IMR-90 (cell line): ENCODE results near the gene PRSS21. TPM values are rescaled to one million over a fixed set of nuclear protein-coding genes. Genes with fewer than 3 reads are reported as not detected.

Experiments used
- ATAC-seq: fragments of 200-7000 bp; cut with Tn5 transposase; 2 replicates; pipeline ENCODE4 v1.9.1; 2020; ENCODE audit warnings: low read depth, mild to moderate bottlenecking, moderate library complexity
- BruUV-seq: library from RNA; stranded (reverse); fragments of 400-500 nt; replicated peaks from 2 replicates; lab custom pipeline; 2021; lab: Mats Ljungman, UMichigan
- CTCF ChIA-PET: fragments of 300-600 bp; formaldehyde crosslinking; extraction: SDS; loops from one replicate; lab custom pipeline; 2021; ENCODE audit warnings: antibody characterized with exemption; lab: Yijun Ruan, JAX
- POLR2A ChIA-PET: fragments of 300-600 bp; sonication (Branson Sonifier 250); formaldehyde crosslinking; loops from one replicate; lab custom pipeline; 2022; ENCODE audit warnings: antibody characterized with exemption; ENCODE audit not compliant: unreplicated experiment; lab: Charles Lee
- DNase-seq: peaks from one replicate; pipeline ENCODE4 v3.0.0; 2013
- H2AFZ ChIP-seq: replicated peaks from 2 replicates; pipeline ENCODE3; 2013; ENCODE audit warnings: low read length, mild to moderate bottlenecking; ENCODE audit not compliant: poor library complexity
- H2AK5ac ChIP-seq: 2 replicates; pipeline ENCODE4 v1.6.1; 2013; ENCODE audit warnings: low read depth, low read length, inconsistent platforms
- H2AK9ac ChIP-seq: replicated peaks from 2 replicates; pipeline ENCODE3; 2013; ENCODE audit warnings: mild to moderate bottlenecking, low read depth, low read length, moderate library complexity; ENCODE audit not compliant: poor library complexity
- H2BK120ac ChIP-seq: 2 replicates; pipeline ENCODE4 v1.6.1; 2013; ENCODE audit warnings: low read depth, low read length, inconsistent platforms
- H2BK15ac ChIP-seq: 3 replicates; pipeline ENCODE4 v1.6.1; 2013; ENCODE audit warnings: low read depth, low read length, inconsistent platforms
- H2BK20ac ChIP-seq: 2 replicates; pipeline ENCODE4 v1.6.1; 2013; ENCODE audit warnings: low read depth, mild to moderate bottlenecking, inconsistent platforms, low read length, moderate library complexity
- H2BK5ac ChIP-seq: 2 replicates; pipeline ENCODE4 v1.6.1; 2013; ENCODE audit warnings: mild to moderate bottlenecking, low read depth, low read length, inconsistent platforms; ENCODE audit not compliant: poor library complexity, severe bottlenecking
- H3K14ac ChIP-seq: replicated peaks from 2 replicates; pipeline ENCODE4 v1.6.1; 2013; ENCODE audit warnings: low read depth, low read length, inconsistent platforms
- H3K18ac ChIP-seq: 2 replicates; pipeline ENCODE4 v1.6.1; 2013; ENCODE audit warnings: low read depth, low read length, control low read depth
- H3K23ac ChIP-seq: 2 replicates; pipeline ENCODE4 v1.6.1; 2013; ENCODE audit warnings: low read depth, low read length, inconsistent platforms
- H3K27ac ChIP-seq: 2 replicates; pipeline ENCODE4 v1.5.1; 2013; ENCODE audit warnings: mild to moderate bottlenecking, control low read depth, low read length; ENCODE audit not compliant: insufficient read depth
- H3K27me3 ChIP-seq: 2 replicates; pipeline ENCODE4 v1.6.1; 2013; ENCODE audit warnings: low read length; ENCODE audit not compliant: control insufficient read depth, insufficient read depth
- H3K36me3 ChIP-seq: 2 replicates; pipeline ENCODE4 v1.6.1; 2013; ENCODE audit warnings: low read length, mixed read lengths; ENCODE audit not compliant: control insufficient read depth, insufficient read depth
- H3K4ac ChIP-seq: 2 replicates; pipeline ENCODE4 v1.6.1; 2013; ENCODE audit warnings: low read depth, low read length, inconsistent platforms
- H3K4me1 ChIP-seq: 2 replicates; pipeline ENCODE4 v1.6.1; 2013; ENCODE audit warnings: low read length, mixed read lengths; ENCODE audit not compliant: control insufficient read depth, insufficient read depth
- H3K4me2 ChIP-seq: 2 replicates; pipeline ENCODE4 v1.6.1; 2013; ENCODE audit warnings: low read depth, mild to moderate bottlenecking, control low read depth, low read length, moderate library complexity
- H3K4me3 ChIP-seq: 2 replicates; pipeline ENCODE4 v1.5.1; 2013; ENCODE audit warnings: low read depth, mild to moderate bottlenecking, control low read depth, low read length, moderate library complexity; ENCODE audit not compliant: insufficient read depth
- H3K56ac ChIP-seq: 2 replicates; pipeline ENCODE4 v1.6.1; 2013; ENCODE audit warnings: low read length, inconsistent platforms; ENCODE audit not compliant: insufficient read depth; ENCODE audit errors: extremely low read depth
- H3K79me1 ChIP-seq, 2 experiments: 2 replicates each; pipeline ENCODE4 v1.6.1; 2013; ENCODE audit warnings: low read length in 2 of 2, inconsistent platforms in 1 of 2, low read depth in 1 of 2
- H3K9ac ChIP-seq: 2 replicates; pipeline ENCODE4 v1.6.1; 2013; ENCODE audit warnings: low read depth, low read length, control low read depth
- H3K9me1 ChIP-seq: 2 replicates; pipeline ENCODE4 v1.6.1; 2013; ENCODE audit warnings: low read length, inconsistent platforms; ENCODE audit not compliant: insufficient read depth
- H3K9me3 ChIP-seq: 2 replicates; pipeline ENCODE4 v1.6.1; 2013; ENCODE audit warnings: low read length; ENCODE audit not compliant: control insufficient read depth, insufficient read depth
- H4K20me1 ChIP-seq: 2 replicates; pipeline ENCODE4 v1.6.1; 2013; ENCODE audit warnings: low read length, inconsistent platforms; ENCODE audit not compliant: insufficient read depth
- H4K5ac ChIP-seq: 2 replicates; pipeline ENCODE4 v1.6.1; 2013; ENCODE audit warnings: mild to moderate bottlenecking, low read depth, low read length, control low read depth
- H4K8ac ChIP-seq, 2 experiments: 2 replicates each; pipeline ENCODE4 v1.6.1; 2013; ENCODE audit warnings: low read depth in 2 of 2, low read length in 2 of 2, control low read depth in 1 of 2, inconsistent platforms in 1 of 2
- H4K91ac ChIP-seq: 2 replicates; pipeline ENCODE4 v1.6.1; 2013; ENCODE audit warnings: low read depth, low read length, inconsistent platforms; ENCODE audit not compliant: insufficient read depth
- MAFK ChIP-seq: IDR thresholded peaks from 2 replicates; pipeline ENCODE4 v1.6.1; 2012; ENCODE audit warnings: low read depth, low read length, improper control_type of control experiment
- POLR2A ChIP-seq: IDR thresholded peaks from 2 replicates; pipeline ENCODE4 v1.6.1; 2012; ENCODE audit warnings: mild to moderate bottlenecking, low read depth, low read length
- RAD21 ChIP-seq: IDR thresholded peaks from 2 replicates; pipeline ENCODE4 v1.6.1; 2012; ENCODE audit warnings: low read length, improper control_type of control experiment
- RCOR1 ChIP-seq: IDR thresholded peaks from 2 replicates; pipeline ENCODE4 v1.6.1; 2012; ENCODE audit warnings: mild to moderate bottlenecking, low read length, improper control_type of control experiment; ENCODE audit not compliant: insufficient replicate concordance
- WGBS, 2 experiments: methylation state at CpG; one replicate each; pipeline versions ENCODE4 v1.1.5 to v1.1.7; 2013; ENCODE audit warnings: missing lambda C conversion rate in 2 of 2; ENCODE audit not compliant: insufficient read length in 1 of 2; ENCODE audit errors: extremely low coverage in 2 of 2; 5-methylcytosine and 5-hydroxymethylcytosine counted together
- dilution Hi-C: fragments of 300-500 bp; cut with HindIII; formaldehyde crosslinking; loops from one replicate; pipeline ENCODE4 v1.14.3; 2018; ENCODE audit warnings: low sequenced_read_pairs; ENCODE audit not compliant: unreplicated experiment
- in situ Hi-C: fragments of 300-500 bp; cut with MboI; formaldehyde crosslinking; loops from 3 replicates; pipeline ENCODE4 v1.14.3; 2019; ENCODE audit warnings: low sequenced_read_pairs, inconsistent platforms, mixed read lengths
- intact Hi-C: fragments of 100-400 bp; cut with micrococcal nuclease; formaldehyde crosslinking; loops from 2 replicates; pipeline ENCODE4 v1.10.0; 2022
- polyA plus RNA-seq, 3 experiments: library from polyadenylated mRNA; depleted of rRNA; stranded (reverse); fragments of >200 nt; gene quantifications; 2 replicates each; pipeline ENCODE4 v1.2.3, GENCODE V29; 2012; ENCODE audit warnings: low replicate concordance in 1 of 3
- total RNA-seq: library from RNA; depleted of rRNA; stranded (reverse); fragments of >200 nt; gene quantifications from 2 replicates; pipeline ENCODE4 v1.2.3, GENCODE V29; 2012
- TF ChIP-seq, protein P1 (sequence below): fragments of 150-350 bp; IDR thresholded peaks from 2 replicates; pipeline ENCODE4 v1.6.1; 2016; ENCODE audit warnings: low read depth, mild to moderate bottlenecking, low read length, moderate library complexity, borderline replicate concordance

Gene PRSS21
- total and polyA plus RNA-seq, 2 of the 4 experiments (the other 2 are of a cell fraction): 0.21 TPM; not detected in 1

DNA sequence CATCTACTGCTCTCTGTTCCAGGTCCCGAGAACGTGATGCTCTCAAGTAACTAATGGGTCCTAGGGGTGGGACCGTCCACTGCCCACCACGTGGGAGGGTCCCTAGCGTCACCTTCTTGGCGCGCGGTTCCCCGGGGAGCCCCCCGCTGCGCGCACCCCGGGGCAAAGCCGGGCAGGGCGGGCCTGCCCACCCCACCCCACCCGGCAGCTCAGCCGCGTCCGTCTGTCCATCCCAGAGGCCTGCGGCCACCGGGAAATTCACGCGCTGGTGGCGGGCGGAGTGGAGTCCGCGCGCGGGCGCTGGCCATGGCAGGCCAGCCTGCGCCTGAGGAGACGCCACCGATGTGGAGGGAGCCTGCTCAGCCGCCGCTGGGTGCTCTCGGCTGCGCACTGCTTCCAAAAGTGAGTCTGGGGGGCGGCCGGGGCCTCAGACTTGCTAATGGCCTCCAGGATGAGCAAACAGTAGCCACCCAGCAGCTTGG is 18.3 kb upstream of the PRSS21 start:
- Histone ChIP-seq H3K23ac (no peak overlapping the region), H2AK9ac (no peak overlapping the region), H2AK5ac (no peak overlapping the region), H3K18ac (no peak overlapping the region), H3K4me1 (no peaks in the 10 kb centered on the region), H4K8ac (no peak overlapping the region), H4K91ac (no peak overlapping the region), H3K4me2 (no peak overlapping the region), H2BK20ac (no peak overlapping the region), H2BK15ac (no peak overlapping the region), H3K4me3 (no peak overlapping the region), H3K27me3 (peaks cover 13% of the 10 kb centered on the region), H3K36me3 (no peaks in the 10 kb centered on the region), H3K14ac (no peak overlapping the region), H3K9me3 (peaks cover under 1% of the 10 kb centered on the region), H3K27ac (no peak overlapping the region), H2BK5ac (no peak overlapping the region), H3K9me1 (no peaks in the 10 kb centered on the region), H3K9ac (no peak overlapping the region), H2BK120ac (no peak overlapping the region), H3K56ac (no peak overlapping the region), H4K20me1 (no peaks in the 10 kb centered on the region), H4K5ac (no peak overlapping the region), H3K4ac (no peak overlapping the region), H3K79me1 (no peaks in the 10 kb centered on the region), H2AFZ (no peak overlapping the region)
- no TSS peak for BruUV-seq
- dilution Hi-C loops: no loop called here
- ATAC-seq (no peak), DNase-seq (no peak)
- intact Hi-C loops: no loop called here
- in situ Hi-C loops: no loop called here
- WGBS, 2 experiments: 75% methylated on average over 25 of the region's 39 CpGs; no CpG with 5 or more reads in 1 of the 2 experiments
- CTCF ChIA-PET: no interaction called here
- TF ChIP-seq POLR2A: no peak
- TF ChIP-seq MAFK: no peak
- no peak for TF ChIP-seq RCOR1
- no peak for TF ChIP-seq RAD21
- TF ChIP-seq, protein P1, sequence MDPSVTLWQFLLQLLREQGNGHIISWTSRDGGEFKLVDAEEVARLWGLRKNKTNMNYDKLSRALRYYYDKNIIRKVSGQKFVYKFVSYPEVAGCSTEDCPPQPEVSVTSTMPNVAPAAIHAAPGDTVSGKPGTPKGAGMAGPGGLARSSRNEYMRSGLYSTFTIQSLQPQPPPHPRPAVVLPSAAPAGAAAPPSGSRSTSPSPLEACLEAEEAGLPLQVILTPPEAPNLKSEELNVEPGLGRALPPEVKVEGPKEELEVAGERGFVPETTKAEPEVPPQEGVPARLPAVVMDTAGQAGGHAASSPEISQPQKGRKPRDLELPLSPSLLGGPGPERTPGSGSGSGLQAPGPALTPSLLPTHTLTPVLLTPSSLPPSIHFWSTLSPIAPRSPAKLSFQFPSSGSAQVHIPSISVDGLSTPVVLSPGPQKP: no peak
- POLR2A ChIA-PET: no interaction called here
